Gastrocnemius medialis (tissue), 4 donors: ENCODE results near the gene OR11A1. TPM values are rescaled to one million over a fixed set of nuclear protein-coding genes. Genes with fewer than 3 reads are reported as not detected.

Experiments used
- ATAC-seq, 2 donors: fragments of 150-250 bp; one replicate each; pipeline ENCODE4 v1.9.1; 2016
- DNase-seq, 2 donors: peaks; one replicate each; pipeline ENCODE4 v3.0.0-alpha.2; 2019
- H3K27ac ChIP-seq, 4 donors: fragments of 200-600 bp; sonication (generic); 1 replicate in 1 of 4; 2 replicates in 3 of 4; pipeline ENCODE4 v1.5.1; 2016 to 2018; ENCODE audit warnings: mild to moderate bottlenecking in 2 of 4, moderate library complexity in 1 of 4
- H3K27me3 ChIP-seq, 3 donors: fragments of 200-600 bp; sonication (generic) in 2 of 3; 1 replicate in 1 of 3; 2 replicates in 2 of 3; pipeline versions ENCODE4 v1.5.1 to v1.6.0; 2016 to 2019; ENCODE audit warnings: mild to moderate bottlenecking in 1 of 3, moderate library complexity in 1 of 3
- H3K36me3 ChIP-seq, 2 donors: fragments of 200-600 bp; sonication (generic) in 1 of 2; one replicate each; pipeline ENCODE4 v1.5.1; 2017 to 2018
- H3K4me1 ChIP-seq, 2 donors: fragments of 200-600 bp; sonication (generic) in 1 of 2; one replicate each; pipeline ENCODE4 v1.5.1; 2016 to 2017; ENCODE audit warnings: mild to moderate bottlenecking in 2 of 2
- H3K4me3 ChIP-seq, 4 donors: fragments of 200-600 bp; sonication (generic) in 3 of 4; 1 replicate in 1 of 4; 2 replicates in 3 of 4; pipeline ENCODE4 v1.5.1; 2016 to 2019; ENCODE audit warnings: mild to moderate bottlenecking in 2 of 4
- H3K9me3 ChIP-seq, 3 donors: fragments of 200-600 bp; sonication (generic) in 2 of 3; 1 replicate in 1 of 3; 2 replicates in 2 of 3; pipeline ENCODE4 v1.5.1; 2016 to 2019
- CTCF ChIP-seq, 5 experiments: fragments of 450-650 bp in 3 of 5; fragments of 200-600 bp in 2 of 5; sonication (generic) in 2 of 5; IDR thresholded peaks in 4 of 5; conservative IDR thresholded peaks in 1 of 5; 1 replicate in 4 of 5; 2 replicates in 1 of 5; pipeline ENCODE4 v1.5.1; 2016 to 2019; ENCODE audit warnings: antibody characterized with exemption in 5 of 5, mild to moderate bottlenecking in 3 of 5, moderate library complexity in 3 of 5
- POLR2A ChIP-seq, 2 donors: fragments of 450-650 bp; IDR thresholded peaks; one replicate each; pipeline ENCODE4 v1.6.1; 2017; ENCODE audit warnings: antibody characterized with exemption in 2 of 2, mild to moderate bottlenecking in 2 of 2, moderate library complexity in 2 of 2
- in situ Hi-C, 4 donors: fragments of 200-750 bp; cut with MboI; loops; one replicate each; pipeline versions ENCODE4 v1.15.0 to v1.8.0; 2017; ENCODE audit warnings: low sequenced_read_pairs in 4 of 4
- intact Hi-C: fragments of 100-400 bp; cut with DNase I; formaldehyde crosslinking; loops from one replicate; pipeline ENCODE4 v1.15.1; 2023; ENCODE audit warnings: low total_unique reads
- total RNA-seq, 4 donors: library from RNA; depleted of rRNA; stranded (reverse); fragments of >200 nt; gene quantifications; one replicate each; pipeline versions ENCODE4 v1.1.0 to v1.2.3, GENCODE V29; 2016

Gene OR11A1
- total RNA-seq, 4 donors from 2014 or later, result not detected

DNA sequence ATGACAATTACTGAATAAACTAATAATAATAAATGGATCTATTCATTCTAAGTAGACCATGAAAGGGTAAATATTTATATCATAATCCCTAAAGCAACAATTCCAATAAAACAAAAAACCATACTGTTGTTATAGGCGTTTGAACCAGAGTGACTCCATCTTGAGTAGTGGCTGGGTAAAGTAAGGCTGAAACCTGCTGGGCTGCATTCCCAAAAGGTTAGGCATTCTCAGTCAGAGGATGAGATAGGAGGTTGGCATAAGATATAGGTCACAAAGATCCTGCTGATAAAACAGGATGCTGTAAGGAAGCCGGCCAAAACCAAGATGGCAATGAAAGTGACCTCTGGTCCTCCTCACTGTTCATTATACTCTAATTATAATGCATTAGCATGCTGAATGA lies 8.4 kb upstream of the OR11A1 start:
- no peak for ATAC-seq
- Histone ChIP-seq H3K4me1 (no peaks in the 10 kb centered on the region), H3K4me3 (no peak overlapping the region), H3K27ac (no peak overlapping the region), H3K36me3 (no peaks in the 10 kb centered on the region), H3K27me3 (no peaks in the 10 kb centered on the region), H3K9me3 (no peaks in the 10 kb centered on the region)
- TF ChIP-seq CTCF (IDR thresholded peaks at IDR 0.05 in 4 of 5, conservative IDR thresholded peaks at IDR 0.05 in 1 of 5) (no peak), POLR2A (IDR thresholded peaks at IDR 0.05) (no peak)
- in situ Hi-C loops, result no loop called here
- intact Hi-C loops, result no loop called here
- DNase-seq, result no peak

DNA sequence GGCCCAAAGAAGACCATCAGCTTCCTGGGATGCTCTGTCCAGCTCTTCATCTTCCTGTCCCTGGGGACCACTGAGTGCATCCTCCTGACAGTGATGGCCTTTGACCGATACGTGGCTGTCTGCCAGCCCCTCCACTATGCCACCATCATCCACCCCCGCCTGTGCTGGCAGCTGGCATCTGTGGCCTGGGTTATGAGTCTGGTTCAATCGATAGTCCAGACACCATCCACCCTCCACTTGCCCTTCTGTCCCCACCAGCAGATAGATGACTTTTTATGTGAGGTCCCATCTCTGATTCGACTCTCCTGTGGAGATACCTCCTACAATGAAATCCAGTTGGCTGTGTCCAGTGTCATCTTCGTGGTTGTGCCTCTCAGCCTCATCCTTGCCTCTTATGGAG lies 5.2 kb upstream of the OR11A1 start:
- in situ Hi-C loops (no loop called here), intact Hi-C loops (no loop called here)
- ATAC-seq, result no peak
- no peaks in the 10 kb centered on the region for H3K36me3 ChIP-seq
- H3K27me3 ChIP-seq, result no peaks in the 10 kb centered on the region
- H3K27ac ChIP-seq, result no peak overlapping the region
- H3K9me3 ChIP-seq, result no peaks in the 10 kb centered on the region
- TF ChIP-seq POLR2A (IDR thresholded peaks at IDR 0.05) (no peak), CTCF (IDR thresholded peaks at IDR 0.05 in 4 of 5, conservative IDR thresholded peaks at IDR 0.05 in 1 of 5) (no peak)
- H3K4me3 ChIP-seq, result no peak overlapping the region
- H3K4me1 ChIP-seq, result no peaks in the 10 kb centered on the region
- no peak for DNase-seq

GRCh38 chr6:29461021-29461814 lies 4.3 kb upstream of the OR11A1 start:
- Histone ChIP-seq H3K27ac (no peak overlapping the region), H3K4me1 (no peaks in the 10 kb centered on the region), H3K4me3 (no peak overlapping the region), H3K27me3 (no peaks in the 10 kb centered on the region), H3K36me3 (no peaks in the 10 kb centered on the region), H3K9me3 (no peaks in the 10 kb centered on the region)
- TF ChIP-seq POLR2A (IDR thresholded peaks at IDR 0.05), result no peak
- no peak for TF ChIP-seq CTCF (IDR thresholded peaks at IDR 0.05 in 4 of 5, conservative IDR thresholded peaks at IDR 0.05 in 1 of 5)
- ATAC-seq, result no peak
- intact Hi-C loops, result no loop called here
- DNase-seq, result no peak
- in situ Hi-C loops, result no loop called here

- DNase-seq, result no peak
- no peak for ATAC-seq
- TF ChIP-seq CTCF (IDR thresholded peaks at IDR 0.05 in 4 of 5, conservative IDR thresholded peaks at IDR 0.05 in 1 of 5) (no peak), POLR2A (IDR thresholded peaks at IDR 0.05) (no peak)
- Histone ChIP-seq H3K9me3 (no peaks in the 10 kb centered on the region), H3K36me3 (no peaks in the 10 kb centered on the region), H3K4me3 (no peak overlapping the region), H3K4me1 (no peaks in the 10 kb centered on the region), H3K27me3 (no peaks in the 10 kb centered on the region), H3K27ac (no peak overlapping the region)
- in situ Hi-C loops (no loop called here), intact Hi-C loops (no loop called here)
These were observed 5.2 kb downstream of the OR11A1 start for GRCh38 chr6:29451471-29452193.
